GM21529 (cell line): ENCODE measurements around the gene NCOA3.

ENCODE experiments used
- ATAC-seq: cut with Tn5 transposase; IDR thresholded peaks from one replicate; pipeline ENCODE4 v1.9.1; 2021; ENCODE audit not compliant: unreplicated experiment

Gene NCOA3

DNA sequence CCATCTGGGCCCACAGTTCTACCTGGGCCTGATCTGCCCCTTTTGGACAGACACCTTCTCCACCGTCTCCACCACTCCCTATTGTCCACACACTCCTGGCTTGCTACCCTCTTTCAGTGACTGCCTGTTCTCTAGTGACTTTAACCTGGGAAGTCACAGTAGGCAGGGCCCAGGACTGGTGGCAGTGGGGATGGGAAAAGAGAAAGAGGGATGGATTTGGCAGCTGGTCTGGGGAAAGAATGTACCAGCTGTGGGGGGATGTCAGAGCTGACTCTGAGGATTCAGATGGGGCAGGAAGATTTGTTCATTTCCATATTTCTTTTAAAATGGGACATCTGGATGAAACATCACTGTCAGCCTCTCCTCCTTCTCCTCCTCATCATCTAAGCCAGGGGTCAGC is 198.1 kb downstream of the NCOA3 start:
- ATAC-seq, result no peak

DNA sequence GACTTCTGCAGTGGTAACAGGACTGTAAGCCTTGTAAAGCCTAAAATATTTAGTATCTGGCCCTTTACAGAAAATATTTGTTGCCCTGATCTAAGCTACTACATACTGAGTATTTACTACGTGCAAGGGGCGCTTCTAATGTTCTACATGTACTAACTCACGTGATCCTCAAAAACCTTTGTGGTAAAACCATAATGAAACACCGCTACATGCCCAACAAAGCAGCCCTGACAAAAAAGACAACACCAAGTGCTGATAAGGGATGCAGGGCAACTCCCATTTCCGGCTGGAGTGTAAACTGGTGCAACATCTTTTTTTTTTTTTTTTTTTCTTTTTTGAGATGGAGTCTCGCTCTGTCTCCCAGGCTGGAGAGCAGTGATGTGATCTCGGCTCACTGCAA is 198.6 kb downstream of the NCOA3 start:
- ATAC-seq, result no peak

DNA sequence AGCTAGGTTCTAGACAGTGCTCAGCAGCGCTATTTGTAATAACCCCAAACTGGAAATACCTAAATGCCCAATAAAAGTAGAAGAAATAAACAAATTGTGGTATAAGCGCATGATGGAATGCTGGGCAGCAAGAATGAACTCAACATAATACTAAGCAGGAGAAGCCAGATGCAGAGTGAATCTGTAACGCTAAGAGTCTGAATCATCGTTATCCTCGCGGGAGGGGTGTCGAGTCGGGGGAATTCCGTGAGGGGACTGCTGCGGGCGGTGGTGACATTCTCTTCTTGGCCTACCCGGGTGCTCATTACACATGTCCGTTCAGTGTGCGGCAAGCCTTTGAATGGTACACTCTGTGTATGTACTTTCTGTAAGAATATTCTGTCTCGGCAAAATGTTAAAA is 199.9 kb downstream of the NCOA3 start:
- ATAC-seq, result no peak

- no peak for ATAC-seq
These were observed 202.1 kb downstream of the NCOA3 start for GRCh38 chr20:47703748-47704147.

- ATAC-seq, result no peak
These were observed 203.2 kb downstream of the NCOA3 start for GRCh38 chr20:47704746-47705496.

- ATAC-seq, result no peak
These were observed 203.8 kb downstream of the NCOA3 start for GRCh38 chr20:47705497-47705856.

GRCh38 chr20:47706345-47706744 is 204.7 kb downstream of the NCOA3 start:
- no peak for ATAC-seq
